Endothelial cell of umbilical vein (primary cell): ENCODE measurements around the gene DHRS7B. TPM values are rescaled to one million over a fixed set of nuclear protein-coding genes. Genes with fewer than 3 reads are reported as not detected.

Experiments used
- BruUV-seq: library from RNA; stranded (reverse); fragments of 400-500 nt; replicated peaks from 2 replicates; lab custom pipeline; 2021; lab: Mats Ljungman, UMichigan
- CTCF ChIA-PET: fragments of 300-600, 350-600 bp; sonication (Branson Sonifier 250); formaldehyde crosslinking; loops from one replicate; lab custom pipeline; 2021; ENCODE audit warnings: antibody characterized with exemption, inconsistent platforms; lab: Charles Lee
- POLR2A ChIA-PET: fragments of 300-600, 350-600 bp; sonication (Branson Sonifier 250); formaldehyde crosslinking; loops from one replicate; lab custom pipeline; 2021; ENCODE audit warnings: antibody characterized with exemption, inconsistent platforms; lab: Charles Lee
- DNase-seq: peaks from one replicate; pipeline ENCODE4 v3.0.0-alpha.2; 2011; ENCODE audit warnings: low read depth, low spot score
- FAIRE-seq: peaks from 2 replicates; lab custom pipeline; 2011; peaks lifted over from hg19 to GRCh38; lab: Jason Lieb, UNC
- H2AFZ ChIP-seq: 2 replicates; pipeline ENCODE4 v1.6.0; 2012; ENCODE audit warnings: low read depth, low read length, control low read depth, inconsistent platforms
- H3K27ac ChIP-seq: 2 replicates; pipeline ENCODE4 v1.5.1; 2011; ENCODE audit warnings: low read depth, mild to moderate bottlenecking, control low read depth, low read length, moderate library complexity; ENCODE audit not compliant: insufficient read depth
- H3K27me3 ChIP-seq, 2 experiments: 2 replicates each; pipeline versions ENCODE4 v1.6.0 to v1.6.1; 2011; ENCODE audit warnings: low read length in 2 of 2, mixed read lengths in 1 of 2; ENCODE audit not compliant: control insufficient read depth in 2 of 2, insufficient read depth in 2 of 2
- H3K36me3 ChIP-seq, 2 experiments: 2 replicates in 1 of 2; 3 replicates in 1 of 2; pipeline ENCODE4 v1.5.1; 2011; ENCODE audit warnings: low read length in 2 of 2, mild to moderate bottlenecking in 1 of 2, moderate library complexity in 1 of 2; ENCODE audit not compliant: control insufficient read depth in 2 of 2, insufficient read depth in 2 of 2; ENCODE audit errors: extremely low read depth in 1 of 2
- H3K4me1 ChIP-seq: 3 replicates; pipeline ENCODE4 v1.5.1; 2011; ENCODE audit warnings: mild to moderate bottlenecking, low read length; ENCODE audit not compliant: control insufficient read depth, insufficient read depth; ENCODE audit errors: extremely low read depth
- H3K4me2 ChIP-seq: 2 replicates; pipeline ENCODE4 v1.6.1; 2011; ENCODE audit warnings: low read length, control low read depth, mixed read lengths; ENCODE audit not compliant: insufficient read depth
- H3K4me3 ChIP-seq, 3 experiments: fragments of 200-600 bp in 1 of 3; sonication (generic), shearing (Covaris generic) in 1 of 3; replicated peaks in 1 of 3; 2 replicates each; pipeline ENCODE4 v1.5.1; 2011 to 2016; ENCODE audit warnings: control low read depth in 3 of 3, low read length in 3 of 3, mild to moderate bottlenecking in 2 of 3, inconsistent platforms in 1 of 3, low read depth in 1 of 3, moderate library complexity in 1 of 3; ENCODE audit not compliant: insufficient read depth in 1 of 3
- H3K79me2 ChIP-seq: 2 replicates; pipeline ENCODE4 v1.6.0; 2012; ENCODE audit warnings: low read length, inconsistent platforms; ENCODE audit not compliant: control insufficient read depth, insufficient read depth
- H3K9ac ChIP-seq: replicated peaks from 2 replicates; pipeline ENCODE3; 2011; ENCODE audit warnings: low read length, control low read depth; ENCODE audit not compliant: insufficient read depth; ENCODE audit errors: extremely low read depth
- H3K9me1 ChIP-seq: replicated peaks from 3 replicates; pipeline ENCODE4 v1.6.0; 2011; ENCODE audit warnings: mild to moderate bottlenecking, low read length; ENCODE audit not compliant: control insufficient read depth, insufficient read depth; ENCODE audit errors: extremely low read depth
- H3K9me3 ChIP-seq: replicated peaks from 2 replicates; pipeline ENCODE4 v1.5.1; 2012; ENCODE audit warnings: low read length, inconsistent platforms; ENCODE audit not compliant: control insufficient read depth, insufficient read depth
- H4K20me1 ChIP-seq: replicated peaks from 2 replicates; pipeline ENCODE3; 2011; ENCODE audit warnings: mild to moderate bottlenecking, low read length; ENCODE audit not compliant: control insufficient read depth, insufficient read depth; ENCODE audit errors: extremely low read depth
- FOS ChIP-seq: IDR thresholded peaks from 2 replicates; pipeline ENCODE4 v1.6.1; 2011; ENCODE audit warnings: mild to moderate bottlenecking, low read length, moderate library complexity, borderline replicate concordance; ENCODE audit not compliant: insufficient read depth
- GATA2 ChIP-seq: IDR thresholded peaks from 2 replicates; pipeline ENCODE4 v1.7.0; 2011; ENCODE audit warnings: low read depth, mild to moderate bottlenecking, moderate library complexity, mixed read lengths, low read length; ENCODE audit not compliant: insufficient read length, insufficient read depth
- JUN ChIP-seq: IDR thresholded peaks from 2 replicates; pipeline ENCODE4 v1.6.1; 2011; ENCODE audit warnings: borderline replicate concordance, low read depth; ENCODE audit not compliant: insufficient read length, insufficient read depth
- MAX ChIP-seq: IDR thresholded peaks from 2 replicates; pipeline ENCODE4 v1.6.1; 2011; ENCODE audit not compliant: insufficient read depth, insufficient read length
- MYC ChIP-seq: IDR thresholded peaks from one replicate; pipeline ENCODE4 v1.6.1; 2011; ENCODE audit warnings: mild to moderate bottlenecking, low read depth, low read length
- POLR2AphosphoS5 ChIP-seq: IDR thresholded peaks from 2 replicates; pipeline ENCODE4 v1.6.1; 2012; ENCODE audit warnings: low read depth, mild to moderate bottlenecking, control low read depth, low read length, moderate library complexity; ENCODE audit not compliant: insufficient read depth
- dilution Hi-C: fragments of 300-500 bp; cut with MboI; formaldehyde crosslinking; loops from one replicate; pipeline ENCODE4 v1.15.0; 2019; ENCODE audit warnings: low sequenced_read_pairs; ENCODE audit not compliant: extremely low pct_ligation_motif_present
- intact Hi-C: fragments of 100-400 bp; cut with micrococcal nuclease; formaldehyde crosslinking; loops from one replicate; pipeline ENCODE4 v1.10.0; 2022
- polyA plus RNA-seq, 4 experiments: library from polyadenylated mRNA; depleted of rRNA in 3 of 4; stranded (reverse) in 3 of 4; unstranded in 1 of 4; fragments of >200 nt; gene quantifications; 2 replicates each; pipeline versions ENCODE4 v1.2.1 to v1.2.3, GENCODE V29; 2011 to 2012; ENCODE audit warnings: missing spikeins in 1 of 4
- total RNA-seq: library from RNA; stranded (reverse); gene quantifications from 2 replicates; pipeline ENCODE4 v1.2.3, GENCODE V29; 2021
- TF ChIP-seq, protein P1 (sequence below), 2 donors: IDR thresholded peaks; 1 replicate in 1 of 2; 2 replicates in 1 of 2; pipeline ENCODE4 v1.5.1; 2011; ENCODE audit warnings: low read length in 2 of 2, mild to moderate bottlenecking in 2 of 2, moderate library complexity in 2 of 2, control low read depth in 1 of 2, inconsistent platforms in 1 of 2, low read depth in 1 of 2; ENCODE audit not compliant: insufficient read depth in 1 of 2; ENCODE audit errors: extremely low read depth in 1 of 2

The DHRS7B gene
- total and polyA plus RNA-seq, 2 donors (not counting 3 experiments of a cell fraction or from before 2014, with no cell fraction given) = 14.0 to 28.1 TPM

DNA sequence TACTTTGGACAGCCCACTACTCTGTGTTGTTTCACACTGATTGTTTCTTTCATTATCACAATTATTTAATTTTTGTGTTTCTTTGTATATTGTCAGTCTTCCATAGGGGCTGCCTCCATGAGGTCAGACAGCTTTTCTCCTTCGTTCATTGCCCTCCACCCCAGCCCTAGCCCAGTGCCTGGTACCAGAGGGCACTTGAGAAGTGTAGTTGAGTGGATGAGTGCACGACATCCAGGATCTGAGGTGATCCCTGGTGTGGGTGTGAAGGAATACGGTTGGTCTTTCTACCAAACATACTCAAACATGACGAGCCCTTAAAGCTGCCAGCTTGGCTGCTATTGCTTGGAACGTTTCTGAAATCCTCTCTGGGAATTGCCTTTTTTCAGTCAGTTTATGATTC is 37.9 kb downstream of the DHRS7B start:
- dilution Hi-C loops (no loop called here), intact Hi-C loops (loop anchor here (10.0 kb wide), 1 partner anchor 50 kb away; the partner anchor contains the start of gene TMEM11)
- DNase-seq (no peak), FAIRE-seq (no peak)
- CTCF ChIA-PET = no interaction called here
- no peak overlapping the region for H2AFZ ChIP-seq
- H3K36me3 ChIP-seq = no peaks in the 10 kb centered on the region
- POLR2A ChIA-PET = no interaction called here
- H3K4me2 ChIP-seq = no peak overlapping the region
- H3K79me2 ChIP-seq = no peaks in the 10 kb centered on the region
- no peak overlapping the region for H3K27ac ChIP-seq
- no peaks in the 10 kb centered on the region for H3K27me3 ChIP-seq
- H3K9me3 ChIP-seq = no peaks in the 10 kb centered on the region
- no peak overlapping the region for H3K9ac ChIP-seq
- no TSS peak for BruUV-seq
- H3K4me3 ChIP-seq = no peak overlapping the region
- TF ChIP-seq GATA2 (no peak), JUN (no peak), MYC (no peak), MAX (no peak), FOS (no peak), POLR2AphosphoS5 (no peak)
- TF ChIP-seq, protein P1, sequence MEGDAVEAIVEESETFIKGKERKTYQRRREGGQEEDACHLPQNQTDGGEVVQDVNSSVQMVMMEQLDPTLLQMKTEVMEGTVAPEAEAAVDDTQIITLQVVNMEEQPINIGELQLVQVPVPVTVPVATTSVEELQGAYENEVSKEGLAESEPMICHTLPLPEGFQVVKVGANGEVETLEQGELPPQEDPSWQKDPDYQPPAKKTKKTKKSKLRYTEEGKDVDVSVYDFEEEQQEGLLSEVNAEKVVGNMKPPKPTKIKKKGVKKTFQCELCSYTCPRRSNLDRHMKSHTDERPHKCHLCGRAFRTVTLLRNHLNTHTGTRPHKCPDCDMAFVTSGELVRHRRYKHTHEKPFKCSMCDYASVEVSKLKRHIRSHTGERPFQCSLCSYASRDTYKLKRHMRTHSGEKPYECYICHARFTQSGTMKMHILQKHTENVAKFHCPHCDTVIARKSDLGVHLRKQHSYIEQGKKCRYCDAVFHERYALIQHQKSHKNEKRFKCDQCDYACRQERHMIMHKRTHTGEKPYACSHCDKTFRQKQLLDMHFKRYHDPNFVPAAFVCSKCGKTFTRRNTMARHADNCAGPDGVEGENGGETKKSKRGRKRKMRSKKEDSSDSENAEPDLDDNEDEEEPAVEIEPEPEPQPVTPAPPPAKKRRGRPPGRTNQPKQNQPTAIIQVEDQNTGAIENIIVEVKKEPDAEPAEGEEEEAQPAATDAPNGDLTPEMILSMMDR (IDR thresholded peaks at IDR 0.05; ENCODE audit: extremely low read depth in 1 of 2, insufficient read depth in 1 of 2, low read depth in 1 of 2, low read length in 2 of 2) = no peak
- no peaks in the 10 kb centered on the region for H3K9me1 ChIP-seq
- peaks cover 18% of the 10 kb centered on the region for H3K4me1 ChIP-seq
- no peaks in the 10 kb centered on the region for H4K20me1 ChIP-seq
